ENCODE data around the gene CRYBG1. TPM values are rescaled to one million over a fixed set of nuclear protein-coding genes. Genes with fewer than 3 reads are reported as not detected.

Gene CRYBG1
- total RNA-seq, 1 experiment from 2014 or later = 10.1 TPM

DNA sequence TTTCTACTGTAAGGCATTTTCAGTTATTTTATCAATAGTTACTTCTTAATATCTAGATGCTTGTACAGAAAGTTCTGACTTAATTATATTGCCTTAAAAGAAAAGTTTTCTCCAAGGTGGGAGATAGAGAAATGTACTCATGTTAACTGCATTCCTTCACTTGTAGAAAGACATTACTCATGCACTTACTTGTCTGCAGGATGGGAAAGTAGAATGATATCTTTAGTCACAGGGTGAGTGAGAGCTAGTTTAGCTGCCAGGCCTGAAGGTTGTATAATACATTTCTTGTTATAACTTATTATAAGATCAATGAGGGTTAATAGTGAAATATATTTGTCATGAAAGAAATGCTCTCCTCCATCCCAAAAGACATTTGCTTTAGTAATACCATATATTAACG is 92.1 kb downstream of the CRYBG1 start:
- ATAC-seq = no peak
- no peaks in the 10 kb centered on the region for H3K9me3 Mint-ChIP-seq
- CTCF ChIA-PET = interaction anchor here (1.8 to 2.6 kb wide), 2 partner anchors 92 to 114 kb away, joined by 4 to 9 read pairs; partner anchors contain the start of gene CRYBG1
- no peaks in the 10 kb centered on the region for H3K27me3 Mint-ChIP-seq (ENCODE audit: low read depth)
- no peak for TF ChIP-seq NR3C1 (CRISPR knock-in tag; conservative IDR thresholded peaks at IDR 0.05; ENCODE audit: low read depth)
- no peak for TF ChIP-seq FOXP1 (CRISPR knock-in tag; IDR thresholded peaks at IDR 0.05; ENCODE audit: borderline replicate concordance)
- TF ChIP-seq KAT7 (CRISPR knock-in tag; IDR thresholded peaks at IDR 0.05; ENCODE audit: borderline replicate concordance) = no peak
- TF ChIP-seq, protein P1, sequence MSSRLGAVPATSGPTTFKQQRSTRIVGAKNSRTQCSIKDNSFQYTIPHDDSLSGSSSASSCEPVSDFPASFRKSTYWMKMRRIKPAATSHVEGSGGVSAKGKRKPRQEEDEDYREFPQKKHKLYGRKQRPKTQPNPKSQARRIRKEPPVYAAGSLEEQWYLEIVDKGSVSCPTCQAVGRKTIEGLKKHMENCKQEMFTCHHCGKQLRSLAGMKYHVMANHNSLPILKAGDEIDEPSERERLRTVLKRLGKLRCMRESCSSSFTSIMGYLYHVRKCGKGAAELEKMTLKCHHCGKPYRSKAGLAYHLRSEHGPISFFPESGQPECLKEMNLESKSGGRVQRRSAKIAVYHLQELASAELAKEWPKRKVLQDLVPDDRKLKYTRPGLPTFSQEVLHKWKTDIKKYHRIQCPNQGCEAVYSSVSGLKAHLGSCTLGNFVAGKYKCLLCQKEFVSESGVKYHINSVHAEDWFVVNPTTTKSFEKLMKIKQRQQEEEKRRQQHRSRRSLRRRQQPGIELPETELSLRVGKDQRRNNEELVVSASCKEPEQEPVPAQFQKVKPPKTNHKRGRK (CRISPR knock-in tag; IDR thresholded peaks at IDR 0.05; ENCODE audit: borderline replicate concordance) = no peak
- TF ChIP-seq, protein P2, sequence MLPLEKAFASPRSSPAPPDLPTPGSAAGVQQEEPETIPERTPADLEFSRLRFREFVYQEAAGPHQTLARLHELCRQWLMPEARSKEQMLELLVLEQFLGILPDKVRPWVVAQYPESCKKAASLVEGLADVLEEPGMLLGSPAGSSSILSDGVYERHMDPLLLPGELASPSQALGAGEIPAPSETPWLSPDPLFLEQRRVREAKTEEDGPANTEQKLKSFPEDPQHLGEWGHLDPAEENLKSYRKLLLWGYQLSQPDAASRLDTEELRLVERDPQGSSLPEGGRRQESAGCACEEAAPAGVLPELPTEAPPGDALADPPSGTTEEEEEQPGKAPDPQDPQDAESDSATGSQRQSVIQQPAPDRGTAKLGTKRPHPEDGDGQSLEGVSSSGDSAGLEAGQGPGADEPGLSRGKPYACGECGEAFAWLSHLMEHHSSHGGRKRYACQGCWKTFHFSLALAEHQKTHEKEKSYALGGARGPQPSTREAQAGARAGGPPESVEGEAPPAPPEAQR (CRISPR knock-in tag; IDR thresholded peaks at IDR 0.05) = no peak
- no peak for TF ChIP-seq MXD4 (CRISPR knock-in tag; IDR thresholded peaks at IDR 0.05; ENCODE audit: borderline replicate concordance)
- no peak for TF ChIP-seq CBFB (CRISPR knock-in tag; IDR thresholded peaks at IDR 0.05; ENCODE audit: low read depth)
- TF ChIP-seq, protein P3, sequence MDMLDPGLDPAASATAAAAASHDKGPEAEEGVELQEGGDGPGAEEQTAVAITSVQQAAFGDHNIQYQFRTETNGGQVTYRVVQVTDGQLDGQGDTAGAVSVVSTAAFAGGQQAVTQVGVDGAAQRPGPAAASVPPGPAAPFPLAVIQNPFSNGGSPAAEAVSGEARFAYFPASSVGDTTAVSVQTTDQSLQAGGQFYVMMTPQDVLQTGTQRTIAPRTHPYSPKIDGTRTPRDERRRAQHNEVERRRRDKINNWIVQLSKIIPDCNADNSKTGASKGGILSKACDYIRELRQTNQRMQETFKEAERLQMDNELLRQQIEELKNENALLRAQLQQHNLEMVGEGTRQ (CRISPR knock-in tag; IDR thresholded peaks at IDR 0.05) = no peak
- TF ChIP-seq NFYB (CRISPR knock-in tag; conservative IDR thresholded peaks at IDR 0.05; ENCODE audit: low read depth) = no peak
- H3K4me1 Mint-ChIP-seq = peaks cover 19% of the 10 kb centered on the region
- POLR2A ChIA-PET = no interaction called here
- no peak for DNase-seq (ENCODE audit: low spot score)
- H3K36me3 Mint-ChIP-seq = no peaks in the 10 kb centered on the region
- no peak overlapping the region for H3K27ac Mint-ChIP-seq
- no peak overlapping the region for H3K4me3 Mint-ChIP-seq

DNA sequence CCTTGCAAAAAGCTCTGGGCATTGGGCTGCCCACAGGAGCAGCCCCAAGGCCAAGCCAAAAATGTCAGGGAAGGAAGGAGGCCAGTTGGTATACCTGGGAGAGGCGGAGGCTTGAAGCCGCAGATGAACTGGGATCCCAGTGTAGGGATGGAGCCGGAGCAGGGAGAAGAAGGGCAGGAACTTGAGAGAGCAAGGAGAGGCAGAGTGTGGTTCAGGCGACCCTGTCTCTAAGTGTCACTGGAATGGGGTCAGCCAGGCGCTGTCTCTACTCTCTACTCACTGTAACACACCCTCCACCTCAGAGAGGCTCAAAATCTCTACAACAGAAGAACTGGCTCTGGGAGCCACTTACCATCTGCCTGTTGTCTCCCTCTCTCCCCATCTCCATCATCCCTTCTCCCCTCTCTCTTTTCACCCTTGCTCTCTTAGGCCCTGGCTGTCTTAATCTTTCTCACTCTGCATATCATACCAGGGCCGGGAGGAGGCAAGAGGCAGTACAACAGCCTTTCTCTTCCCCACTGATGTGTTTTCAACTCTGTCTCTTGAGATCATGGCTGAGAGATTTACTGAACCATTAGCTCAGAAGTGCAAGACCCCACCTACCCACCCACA is 93.3 kb downstream of the CRYBG1 start:
- no peak for TF ChIP-seq SMAD4 (CRISPR knock-in tag; IDR thresholded peaks at IDR 0.05)
- TF ChIP-seq ZNF396 (CRISPR knock-in tag; IDR thresholded peaks at IDR 0.05; ENCODE audit: borderline replicate concordance) = no peak
- TF ChIP-seq, protein P4, sequence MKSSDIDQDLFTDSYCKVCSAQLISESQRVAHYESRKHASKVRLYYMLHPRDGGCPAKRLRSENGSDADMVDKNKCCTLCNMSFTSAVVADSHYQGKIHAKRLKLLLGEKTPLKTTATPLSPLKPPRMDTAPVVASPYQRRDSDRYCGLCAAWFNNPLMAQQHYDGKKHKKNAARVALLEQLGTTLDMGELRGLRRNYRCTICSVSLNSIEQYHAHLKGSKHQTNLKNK (CRISPR knock-in tag; IDR thresholded peaks at IDR 0.05) = no peak
- TF ChIP-seq GABPB1 (CRISPR knock-in tag; IDR thresholded peaks at IDR 0.05) = no peak
- no peak for TF ChIP-seq NR2C2 (CRISPR knock-in tag; IDR thresholded peaks at IDR 0.05)
- H3K9me3 Mint-ChIP-seq = no peaks in the 10 kb centered on the region
- peak overlapping the region; percentile 20; the same call in 1 of the 2 replicates for H3K27ac Mint-ChIP-seq
- peak; percentile 92 for ATAC-seq
- peaks cover 26% of the 10 kb centered on the region for H3K4me1 Mint-ChIP-seq
- peaks cover 2% of the 10 kb centered on the region; the same call in 1 of the 2 replicates for H3K27me3 Mint-ChIP-seq (ENCODE audit: low read depth)
- H3K4me3 Mint-ChIP-seq = peak overlapping the region; percentile 10; the same call in 1 of the 2 replicates
- CTCF ChIA-PET = interaction anchor here (1.8 to 2.6 kb wide), 2 partner anchors 93 to 113 kb away, joined by 4 to 9 read pairs; partner anchors contain the start of gene CRYBG1
- peak; percentile 32 for DNase-seq (ENCODE audit: low spot score)
- POLR2A ChIA-PET = interaction anchor here (0.5 kb wide), 1 partner anchor 440 kb away, joined by 5 read pairs; no protein-coding TSS in a partner anchor
- no peaks in the 10 kb centered on the region for H3K36me3 Mint-ChIP-seq

DNA sequence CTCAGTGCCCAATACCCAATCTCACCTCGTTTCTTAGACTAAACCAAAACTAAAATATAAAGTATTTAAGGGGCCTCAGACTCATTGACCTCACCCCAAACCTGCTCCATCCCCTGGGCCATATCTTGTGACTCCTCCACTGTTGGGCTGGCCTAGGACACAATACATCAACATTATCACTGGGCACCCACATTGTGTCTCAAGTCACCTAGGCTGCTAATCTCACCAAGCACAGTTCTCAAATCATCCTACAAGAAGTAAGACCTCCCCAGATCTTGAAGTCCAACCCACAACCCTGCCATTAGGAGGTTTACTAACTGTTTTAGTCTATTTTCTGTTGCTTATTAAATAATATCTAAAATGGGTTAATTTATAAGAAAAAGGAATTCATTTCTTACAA is 96.2 kb downstream of the CRYBG1 start:
- H3K27ac Mint-ChIP-seq = no peak overlapping the region
- POLR2A ChIA-PET = no interaction called here
- H3K4me1 Mint-ChIP-seq = peaks cover 43% of the 10 kb centered on the region
- no peaks in the 10 kb centered on the region for H3K9me3 Mint-ChIP-seq
- CTCF ChIA-PET = no interaction called here
- no peak for DNase-seq (ENCODE audit: low spot score)
- H3K4me3 Mint-ChIP-seq = no peak overlapping the region
- H3K36me3 Mint-ChIP-seq = no peaks in the 10 kb centered on the region
- no peak for ATAC-seq
- H3K27me3 Mint-ChIP-seq (ENCODE audit: low read depth) = peaks cover 16% of the 10 kb centered on the region
- TF ChIP-seq NR3C1 (CRISPR knock-in tag; conservative IDR thresholded peaks at IDR 0.05; ENCODE audit: low read depth) = no peak
- TF ChIP-seq KAT7 (CRISPR knock-in tag; IDR thresholded peaks at IDR 0.05; ENCODE audit: borderline replicate concordance) = no peak
- no peak for TF ChIP-seq MYBL2 (CRISPR knock-in tag; IDR thresholded peaks at IDR 0.05)
- TF ChIP-seq, protein P3 (CRISPR knock-in tag; IDR thresholded peaks at IDR 0.05) = no peak
- no peak for TF ChIP-seq FOXP1 (CRISPR knock-in tag; IDR thresholded peaks at IDR 0.05; ENCODE audit: borderline replicate concordance)
- TF ChIP-seq CREB1 (CRISPR knock-in tag; IDR thresholded peaks at IDR 0.05) = no peak
- TF ChIP-seq ZNF396 (CRISPR knock-in tag; IDR thresholded peaks at IDR 0.05; ENCODE audit: borderline replicate concordance) = no peak
- TF ChIP-seq TEAD1 (CRISPR knock-in tag; IDR thresholded peaks at IDR 0.05) = no peak
- TF ChIP-seq, protein P5, sequence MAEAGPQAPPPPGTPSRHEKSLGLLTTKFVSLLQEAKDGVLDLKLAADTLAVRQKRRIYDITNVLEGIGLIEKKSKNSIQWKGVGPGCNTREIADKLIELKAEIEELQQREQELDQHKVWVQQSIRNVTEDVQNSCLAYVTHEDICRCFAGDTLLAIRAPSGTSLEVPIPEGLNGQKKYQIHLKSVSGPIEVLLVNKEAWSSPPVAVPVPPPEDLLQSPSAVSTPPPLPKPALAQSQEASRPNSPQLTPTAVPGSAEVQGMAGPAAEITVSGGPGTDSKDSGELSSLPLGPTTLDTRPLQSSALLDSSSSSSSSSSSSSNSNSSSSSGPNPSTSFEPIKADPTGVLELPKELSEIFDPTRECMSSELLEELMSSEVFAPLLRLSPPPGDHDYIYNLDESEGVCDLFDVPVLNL (CRISPR knock-in tag; IDR thresholded peaks at IDR 0.05; ENCODE audit: borderline replicate concordance, low read depth) = no peak
- no peak for TF ChIP-seq ZNF317 (CRISPR knock-in tag; IDR thresholded peaks at IDR 0.05; ENCODE audit: borderline replicate concordance, low read depth)
- TF ChIP-seq, protein P6, sequence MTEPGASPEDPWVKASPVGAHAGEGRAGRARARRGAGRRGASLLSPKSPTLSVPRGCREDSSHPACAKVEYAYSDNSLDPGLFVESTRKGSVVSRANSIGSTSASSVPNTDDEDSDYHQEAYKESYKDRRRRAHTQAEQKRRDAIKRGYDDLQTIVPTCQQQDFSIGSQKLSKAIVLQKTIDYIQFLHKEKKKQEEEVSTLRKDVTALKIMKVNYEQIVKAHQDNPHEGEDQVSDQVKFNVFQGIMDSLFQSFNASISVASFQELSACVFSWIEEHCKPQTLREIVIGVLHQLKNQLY (CRISPR knock-in tag; IDR thresholded peaks at IDR 0.05) = no peak
- TF ChIP-seq, protein P2 (CRISPR knock-in tag; IDR thresholded peaks at IDR 0.05) = no peak

Measured in WTC11 (cell line).